IMR-90 (cell line): ENCODE measurements around the gene TGM6.

Experiments used
- CEBPB ChIP-seq: IDR thresholded peaks from 2 replicates; pipeline ENCODE4 v1.6.1; 2012; ENCODE audit warnings: low read depth, low read length, improper control_type of control experiment
- CTCF ChIP-seq: conservative IDR thresholded peaks from 2 replicates; pipeline ENCODE4 v1.5.1; 2012; ENCODE audit warnings: mild to moderate bottlenecking, low read depth, low read length, improper control_type of control experiment
- FOS ChIP-seq: fragments of 150-350 bp; IDR thresholded peaks from 2 replicates; pipeline ENCODE4 v1.6.1; 2016; ENCODE audit warnings: low read depth, low read length
- MAFK ChIP-seq: IDR thresholded peaks from 2 replicates; pipeline ENCODE4 v1.6.1; 2012; ENCODE audit warnings: low read depth, low read length, improper control_type of control experiment
- MXI1 ChIP-seq: IDR thresholded peaks from 2 replicates; pipeline ENCODE4 v1.6.1; 2012; ENCODE audit warnings: low read depth, mild to moderate bottlenecking, low read length, moderate library complexity, borderline replicate concordance
- POLR2A ChIP-seq: IDR thresholded peaks from 2 replicates; pipeline ENCODE4 v1.6.1; 2012; ENCODE audit warnings: mild to moderate bottlenecking, low read depth, low read length
- RAD21 ChIP-seq: IDR thresholded peaks from 2 replicates; pipeline ENCODE4 v1.6.1; 2012; ENCODE audit warnings: low read length, improper control_type of control experiment
- RFX5 ChIP-seq: IDR thresholded peaks from 2 replicates; pipeline ENCODE4 v1.8.0; 2012; ENCODE audit warnings: low read depth, mild to moderate bottlenecking, low read length, moderate library complexity
- USF2 ChIP-seq: fragments of 150-350 bp; IDR thresholded peaks from 2 replicates; pipeline ENCODE4 v1.6.1; 2017; ENCODE audit warnings: mild to moderate bottlenecking, antibody characterized with exemption, low read length, low read depth

DNA sequence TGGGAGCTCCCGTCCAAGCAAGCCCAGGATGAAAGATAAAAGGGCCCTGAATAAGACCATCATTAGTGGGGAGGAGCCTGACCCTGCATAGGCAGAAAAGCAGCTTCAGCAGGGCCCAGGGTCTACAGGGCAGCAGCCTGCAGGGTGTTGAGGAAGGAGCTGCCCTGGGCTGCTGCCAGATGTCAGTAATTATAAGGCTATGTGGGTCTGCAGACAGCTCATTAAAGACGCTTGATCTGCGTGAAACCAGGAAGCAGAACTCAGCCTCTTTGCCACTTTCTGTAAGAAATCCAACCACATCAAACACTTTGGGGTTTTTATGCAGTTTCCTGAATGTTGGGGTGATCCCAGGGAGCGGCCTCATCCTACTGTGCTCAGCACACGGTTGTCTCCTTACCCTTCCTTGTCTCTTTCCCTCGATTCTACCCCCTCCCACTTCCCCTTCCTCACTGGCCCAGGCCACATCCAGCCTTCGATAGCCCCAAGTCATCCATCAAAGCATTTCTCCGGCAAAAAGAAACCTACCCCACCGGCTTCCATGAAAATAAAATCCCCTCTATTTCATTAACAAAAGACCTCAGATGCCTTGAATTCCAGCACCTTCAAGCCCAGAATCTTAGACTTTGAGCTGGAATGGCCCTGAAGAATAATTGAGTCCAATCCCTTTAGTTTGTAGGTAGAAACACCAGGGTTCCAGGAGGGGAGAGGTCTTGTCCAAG, 1.0 kb upstream of the TGM6 start:
- TF ChIP-seq FOS (no peak), CTCF (no peak), MXI1 (no peak), POLR2A (no peak), RFX5 (no peak), MAFK (no peak), CEBPB (no peak), RAD21 (no peak), USF2 (no peak)
